B cell (primary cell): ENCODE measurements around the gene ZBTB25. TPM values are rescaled to one million over a fixed set of nuclear protein-coding genes. Genes with fewer than 3 reads are reported as not detected.

Experiments
- ATAC-seq: fragments of 200-7000 bp; cut with Tn5 transposase; one replicate; pipeline ENCODE4 v1.10.0; 2021; ENCODE audit warnings: low read depth, mild to moderate bottlenecking, moderate number of reproducible peaks, moderate library complexity
- CTCF ChIA-PET: fragments of 350-600 bp; sonication (Branson Sonifier 250); formaldehyde crosslinking; loops from one replicate; lab custom pipeline; 2021; ENCODE audit warnings: antibody characterized with exemption, inconsistent platforms; lab: Charles Lee
- POLR2A ChIA-PET: fragments of 350-600 bp; sonication (Branson Sonifier 250); formaldehyde crosslinking; loops from one replicate; lab custom pipeline; 2021; ENCODE audit warnings: antibody characterized with exemption; lab: Charles Lee
- DNase-seq: peaks from one replicate; pipeline ENCODE4 v3.0.0; 2013
- H2AFZ ChIP-seq: 2 replicates; pipeline ENCODE4 v1.6.1; 2012; ENCODE audit warnings: mild to moderate bottlenecking, low read depth, low read length; ENCODE audit not compliant: insufficient read depth, poor library complexity, severe bottlenecking
- H3K27ac ChIP-seq, 2 donors: 1 replicate in 1 of 2; 2 replicates in 1 of 2; pipeline ENCODE4 v1.5.1; 2012 to 2013; ENCODE audit warnings: low read length in 2 of 2, mild to moderate bottlenecking in 2 of 2, moderate library complexity in 1 of 2
- H3K27me3 ChIP-seq, 4 experiments: fragments of 200-600 bp in 1 of 4; sonication (generic) in 1 of 4; replicated peaks in 1 of 4; 1 replicate in 2 of 4; 2 replicates in 2 of 4; pipeline versions ENCODE4 v1.6.1 to v1.7.0; 2013 to 2016; ENCODE audit warnings: low read length in 3 of 4, mild to moderate bottlenecking in 2 of 4, mixed read lengths in 1 of 4, moderate library complexity in 1 of 4; ENCODE audit not compliant: insufficient read depth in 4 of 4, control insufficient read depth in 3 of 4; ENCODE audit errors: control extremely low read depth in 1 of 4
- H3K36me3 ChIP-seq, 2 experiments: replicated peaks in 1 of 2; 1 replicate in 1 of 2; 2 replicates in 1 of 2; pipeline versions ENCODE4 v1.6.1 to v1.7.1; 2013; ENCODE audit warnings: low read length in 1 of 2; ENCODE audit not compliant: insufficient read depth in 2 of 2, control insufficient read depth in 1 of 2; ENCODE audit errors: control extremely low read depth in 1 of 2, extremely low read depth in 1 of 2
- H3K4me1 ChIP-seq, 2 donors: fragments of 200-600 bp in 1 of 2; sonication (generic) in 1 of 2; 1 replicate in 1 of 2; 2 replicates in 1 of 2; pipeline versions ENCODE4 v1.5.1 to v1.6.1; 2013 to 2017; ENCODE audit warnings: low read length in 2 of 2; ENCODE audit not compliant: control insufficient read depth in 2 of 2, insufficient read depth in 2 of 2
- H3K4me2 ChIP-seq: replicated peaks from 2 replicates; pipeline ENCODE3; 2012; ENCODE audit warnings: mild to moderate bottlenecking, low read depth, low read length; ENCODE audit not compliant: poor library complexity, severe bottlenecking
- H3K4me3 ChIP-seq, 5 experiments: fragments of 200-600 bp in 1 of 5; sonication (generic) in 1 of 5; 1 replicate in 3 of 5; 2 replicates in 2 of 5; pipeline versions ENCODE4 v1.5.1 to v1.7.0; 2011 to 2016; ENCODE audit warnings: low read length in 4 of 5, mild to moderate bottlenecking in 4 of 5, low read depth in 2 of 5, control low read depth in 1 of 5, moderate library complexity in 1 of 5; ENCODE audit not compliant: insufficient read depth in 1 of 5; ENCODE audit errors: control extremely low read depth in 1 of 5, extremely low read depth in 1 of 5
- H3K79me2 ChIP-seq: fragments of 200-600 bp; sonication (generic); one replicate; pipeline ENCODE4 v1.6.0; 2016; ENCODE audit warnings: low read length; ENCODE audit not compliant: control insufficient read depth, insufficient read depth
- H3K9ac ChIP-seq: fragments of 200-600 bp; sonication (generic); 2 replicates; pipeline ENCODE4 v1.6.1; 2017; ENCODE audit warnings: mild to moderate bottlenecking, low read length, moderate library complexity
- H3K9me3 ChIP-seq, 3 donors: one replicate each; pipeline versions ENCODE4 v1.6.1 to v1.7.1; 2013; ENCODE audit warnings: low read length in 2 of 3; ENCODE audit not compliant: control insufficient read depth in 2 of 3, insufficient read depth in 1 of 3; ENCODE audit errors: control extremely low read depth in 1 of 3
- H4K20me1 ChIP-seq: 2 replicates; pipeline ENCODE4 v1.6.0; 2012; ENCODE audit warnings: mild to moderate bottlenecking, low read length; ENCODE audit not compliant: insufficient read depth, control insufficient read depth, poor library complexity, severe bottlenecking
- H3K27ac Mint-ChIP-seq: one replicate; pipeline ENCODE4 v1.8.0; 2021; ENCODE audit warnings: mixed read lengths
- H3K27me3 Mint-ChIP-seq: one replicate; pipeline ENCODE4 v1.8.0; 2021; ENCODE audit warnings: mixed read lengths
- H3K4me1 Mint-ChIP-seq: one replicate; pipeline ENCODE4 v1.8.0; 2021; ENCODE audit warnings: mixed read lengths
- H3K4me3 Mint-ChIP-seq: one replicate; pipeline ENCODE4 v1.8.0; 2021; ENCODE audit warnings: mixed read lengths
- H3K9me3 Mint-ChIP-seq: one replicate; pipeline ENCODE4 v1.8.0; 2022; ENCODE audit warnings: mixed read lengths; ENCODE audit not compliant: insufficient read depth
- CTCF ChIP-seq: fragments of 200-600 bp; IDR thresholded peaks from one replicate; pipeline ENCODE4 v1.8.0; 2022; ENCODE audit warnings: antibody characterized with exemption, mild to moderate bottlenecking
- EZH2 ChIP-seq: IDR thresholded peaks from 2 replicates; pipeline ENCODE4 v1.6.1; 2012; ENCODE audit warnings: borderline replicate concordance, low read depth, mild to moderate bottlenecking, moderate library complexity, low read length; ENCODE audit not compliant: insufficient read depth, poor library complexity, severe bottlenecking
- WGBS: methylation state at CpG from one replicate; pipeline ENCODE4 v1.1.5; 2013; ENCODE audit warnings: missing lambda C conversion rate; ENCODE audit not compliant: insufficient coverage; 5-methylcytosine and 5-hydroxymethylcytosine counted together
- intact Hi-C: fragments of 100-400 bp; cut with micrococcal nuclease; formaldehyde crosslinking; loops from one replicate; pipeline ENCODE4 v1.10.0; 2022
- polyA plus RNA-seq: library from polyadenylated mRNA; depleted of rRNA; stranded (reverse); fragments of >200 nt; gene quantifications from 2 replicates; pipeline ENCODE4 v1.2.3, GENCODE V29; 2012
- total RNA-seq, 2 donors: library from RNA; stranded (reverse); fragments of 120-200 nt in 1 of 2; gene quantifications; 1 replicate in 1 of 2; 2 replicates in 1 of 2; pipeline versions ENCODE4 v1.2.3 to v1.2.4, GENCODE V29; 2013 to 2022

ZBTB25 gene
- total and polyA plus RNA-seq, 2 donors (not counting 1 experiment from before 2014, with no cell fraction given), result 20.8 to 45.7 TPM

DNA sequence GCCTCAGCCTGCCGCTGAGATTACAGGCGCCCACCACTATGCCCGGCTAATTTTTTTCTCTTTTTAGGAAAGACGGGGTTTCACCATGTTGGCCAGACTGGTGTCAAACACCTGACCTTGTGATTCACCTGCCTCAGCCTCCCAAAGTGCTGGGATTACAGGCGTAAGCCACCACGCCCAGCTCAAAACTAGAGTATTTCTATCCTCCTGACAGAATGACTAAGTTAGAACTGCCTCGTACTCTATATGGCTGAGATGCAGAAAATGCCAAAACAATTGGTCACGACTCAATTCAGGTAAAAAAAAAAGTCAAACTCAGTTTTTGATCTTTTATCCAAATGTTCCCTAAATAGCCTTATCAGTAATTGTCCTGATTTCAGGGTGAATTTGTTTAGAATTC is 27.2 kb downstream of the ZBTB25 start:
- Mint-ChIP-seq H3K9me3 (no peaks in the 10 kb centered on the region), H3K4me3 (no peak overlapping the region), H3K4me1 (peaks cover 4% of the 10 kb centered on the region), H3K27me3 (no peaks in the 10 kb centered on the region), H3K27ac (no peak overlapping the region)
- Histone ChIP-seq H3K79me2 (peaks cover 4% of the 10 kb centered on the region), H4K20me1 (no peaks in the 10 kb centered on the region), H3K9me3 (no peaks in the 10 kb centered on the region), H3K9ac (no peak overlapping the region), H3K27me3 (no peaks in the 10 kb centered on the region), H2AFZ (no peak overlapping the region), H3K4me3 (no peak overlapping the region), H3K27ac (no peak overlapping the region), H3K4me2 (no peak overlapping the region), H3K36me3 (no peaks in the 10 kb centered on the region), H3K4me1 (no peaks in the 10 kb centered on the region)
- CTCF ChIA-PET, result interaction anchor here (0.6 to 10.7 kb wide), 3 partner anchors 47 to 510 kb away, joined by 3 to 255 read pairs (median 3); no protein-coding TSS in a partner anchor
- POLR2A ChIA-PET, result no interaction called here
- WGBS, result 95% methylated on average over 7 of the region's 8 CpGs
- no peak for TF ChIP-seq CTCF
- no peak for TF ChIP-seq EZH2
- no peak for DNase-seq
- intact Hi-C loops, result no loop called here
- ATAC-seq, result no peak

DNA sequence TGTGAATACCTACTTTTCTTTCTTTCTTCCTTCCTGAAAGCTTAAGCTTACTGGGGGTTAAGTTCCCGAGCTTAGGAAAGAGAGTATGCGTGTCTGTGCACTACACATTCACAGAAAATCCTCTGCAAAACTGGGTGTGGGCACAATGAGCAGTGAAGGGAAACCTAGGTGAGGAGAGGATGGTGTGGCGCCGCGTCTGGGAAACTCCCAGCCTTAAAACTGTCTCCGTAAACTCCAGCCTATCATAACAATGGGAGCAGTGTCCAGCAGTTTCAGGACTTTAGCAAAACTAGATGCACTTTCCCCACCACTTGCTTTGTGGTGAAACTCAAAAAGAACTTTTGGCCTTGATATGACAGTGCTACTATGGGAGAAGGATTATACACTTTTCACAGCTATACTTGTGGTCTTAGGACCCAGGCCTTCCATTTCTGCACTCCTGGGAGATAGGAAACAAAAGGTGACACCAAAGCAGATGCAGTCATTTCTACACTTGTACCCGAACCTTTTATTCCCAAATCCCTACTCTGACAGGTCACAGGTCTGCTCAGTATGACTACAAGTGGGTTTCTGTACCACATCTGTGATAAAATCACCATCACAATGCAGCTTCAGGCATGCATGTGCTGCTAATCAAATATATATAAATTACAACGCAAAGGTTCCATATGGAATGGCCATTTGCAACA is 27.9 kb downstream of the ZBTB25 start:
- WGBS, result 89% methylated on average over 1 of the region's 8 CpGs
- no peaks in the 10 kb centered on the region for H4K20me1 ChIP-seq
- ATAC-seq (no peak), DNase-seq (no peak)
- H3K4me1 ChIP-seq, result no peaks in the 10 kb centered on the region
- no peak overlapping the region for H3K4me2 ChIP-seq
- H3K9me3 Mint-ChIP-seq, result no peaks in the 10 kb centered on the region
- H3K27ac Mint-ChIP-seq, result no peak overlapping the region
- H3K27me3 Mint-ChIP-seq, result no peaks in the 10 kb centered on the region
- peaks cover 5% of the 10 kb centered on the region for H3K4me1 Mint-ChIP-seq
- H3K9ac ChIP-seq, result no peak overlapping the region
- no peak overlapping the region for H3K4me3 ChIP-seq
- H2AFZ ChIP-seq, result no peak overlapping the region
- H3K79me2 ChIP-seq, result peaks cover 4% of the 10 kb centered on the region
- no peaks in the 10 kb centered on the region for H3K36me3 ChIP-seq
- ChIA-PET POLR2A (no interaction called here), CTCF (interaction anchor here (0.6 to 10.7 kb wide), 6 partner anchors 37 to 509 kb away, joined by 3 to 255 read pairs (median 3); no protein-coding TSS in a partner anchor)
- no peaks in the 10 kb centered on the region for H3K27me3 ChIP-seq
- no peaks in the 10 kb centered on the region for H3K9me3 ChIP-seq
- TF ChIP-seq CTCF (no peak), EZH2 (no peak)
- H3K27ac ChIP-seq, result no peak overlapping the region
- no peak overlapping the region for H3K4me3 Mint-ChIP-seq
- intact Hi-C loops, result no loop called here
